LNCAP (cell line): ENCODE results near the gene RDH12.

Experiments
- TF ChIP-seq, protein P1 (sequence below): fragments of 450-650 bp; IDR thresholded peaks from 2 replicates; pipeline ENCODE4 v1.5.1; 2017; ENCODE audit warnings: mild to moderate bottlenecking

The RDH12 gene

DNA sequence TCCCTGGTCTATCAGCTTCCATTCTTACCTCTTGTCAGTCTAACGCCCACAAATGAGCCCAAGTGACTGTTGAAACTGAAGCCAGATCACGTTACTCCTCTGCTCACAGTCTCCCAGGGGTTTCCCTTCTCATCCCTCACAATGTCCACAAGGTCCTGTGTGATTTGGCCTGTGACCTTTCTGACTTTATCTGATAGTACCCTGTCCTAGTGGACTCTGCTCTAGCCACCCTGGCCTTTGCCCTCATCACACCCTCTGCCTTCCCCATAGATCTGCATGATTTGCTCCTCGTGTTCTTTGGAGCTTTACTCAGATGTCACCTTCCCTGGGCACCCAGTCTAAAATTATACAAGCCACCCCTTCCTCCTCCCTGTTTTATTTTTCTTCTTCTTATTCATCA is 55.5 kb downstream of the RDH12 start:
- TF ChIP-seq, protein P1, sequence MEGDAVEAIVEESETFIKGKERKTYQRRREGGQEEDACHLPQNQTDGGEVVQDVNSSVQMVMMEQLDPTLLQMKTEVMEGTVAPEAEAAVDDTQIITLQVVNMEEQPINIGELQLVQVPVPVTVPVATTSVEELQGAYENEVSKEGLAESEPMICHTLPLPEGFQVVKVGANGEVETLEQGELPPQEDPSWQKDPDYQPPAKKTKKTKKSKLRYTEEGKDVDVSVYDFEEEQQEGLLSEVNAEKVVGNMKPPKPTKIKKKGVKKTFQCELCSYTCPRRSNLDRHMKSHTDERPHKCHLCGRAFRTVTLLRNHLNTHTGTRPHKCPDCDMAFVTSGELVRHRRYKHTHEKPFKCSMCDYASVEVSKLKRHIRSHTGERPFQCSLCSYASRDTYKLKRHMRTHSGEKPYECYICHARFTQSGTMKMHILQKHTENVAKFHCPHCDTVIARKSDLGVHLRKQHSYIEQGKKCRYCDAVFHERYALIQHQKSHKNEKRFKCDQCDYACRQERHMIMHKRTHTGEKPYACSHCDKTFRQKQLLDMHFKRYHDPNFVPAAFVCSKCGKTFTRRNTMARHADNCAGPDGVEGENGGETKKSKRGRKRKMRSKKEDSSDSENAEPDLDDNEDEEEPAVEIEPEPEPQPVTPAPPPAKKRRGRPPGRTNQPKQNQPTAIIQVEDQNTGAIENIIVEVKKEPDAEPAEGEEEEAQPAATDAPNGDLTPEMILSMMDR = no peak

DNA sequence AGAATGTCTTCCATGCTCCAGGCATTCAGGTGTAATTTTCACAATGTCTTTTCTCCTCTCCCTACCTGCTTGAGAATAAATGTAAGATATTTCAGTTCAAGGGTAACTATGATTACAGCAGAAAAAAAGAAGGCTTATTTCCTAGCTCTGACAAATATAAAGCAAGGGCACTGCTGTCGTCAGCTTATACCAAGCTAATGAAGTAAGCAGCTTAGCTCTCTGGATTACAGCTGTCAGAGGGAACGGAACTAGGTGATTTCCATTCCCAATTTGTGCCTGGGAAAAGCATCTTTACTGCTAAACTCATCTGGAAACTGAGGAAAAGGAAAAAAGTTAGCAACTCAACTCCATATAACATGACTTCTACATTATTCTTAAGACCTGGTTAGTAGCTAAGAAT is 58.2 kb downstream of the RDH12 start:
- TF ChIP-seq, protein P1 = no peak

DNA sequence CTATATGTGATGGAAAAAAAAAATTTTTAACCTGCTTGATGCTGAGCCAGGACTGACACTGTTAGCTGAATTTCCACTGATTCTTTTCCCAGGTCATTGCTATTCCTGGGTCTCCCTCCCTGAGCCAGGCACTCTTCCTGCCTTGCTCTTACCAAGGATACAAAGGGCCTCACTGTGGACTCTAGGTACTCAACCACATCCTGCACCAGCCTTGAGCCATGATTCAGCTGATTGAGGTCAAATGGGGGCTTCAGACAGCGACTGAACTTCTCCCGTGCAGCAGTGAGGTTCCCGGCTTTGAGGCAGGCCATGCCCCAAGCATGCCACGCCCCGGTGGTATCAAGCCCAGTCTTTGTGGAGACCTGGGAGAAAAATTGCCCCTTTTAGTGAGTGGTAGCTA is 60.4 kb downstream of the RDH12 start:
- TF ChIP-seq, protein P1 = no peak

DNA sequence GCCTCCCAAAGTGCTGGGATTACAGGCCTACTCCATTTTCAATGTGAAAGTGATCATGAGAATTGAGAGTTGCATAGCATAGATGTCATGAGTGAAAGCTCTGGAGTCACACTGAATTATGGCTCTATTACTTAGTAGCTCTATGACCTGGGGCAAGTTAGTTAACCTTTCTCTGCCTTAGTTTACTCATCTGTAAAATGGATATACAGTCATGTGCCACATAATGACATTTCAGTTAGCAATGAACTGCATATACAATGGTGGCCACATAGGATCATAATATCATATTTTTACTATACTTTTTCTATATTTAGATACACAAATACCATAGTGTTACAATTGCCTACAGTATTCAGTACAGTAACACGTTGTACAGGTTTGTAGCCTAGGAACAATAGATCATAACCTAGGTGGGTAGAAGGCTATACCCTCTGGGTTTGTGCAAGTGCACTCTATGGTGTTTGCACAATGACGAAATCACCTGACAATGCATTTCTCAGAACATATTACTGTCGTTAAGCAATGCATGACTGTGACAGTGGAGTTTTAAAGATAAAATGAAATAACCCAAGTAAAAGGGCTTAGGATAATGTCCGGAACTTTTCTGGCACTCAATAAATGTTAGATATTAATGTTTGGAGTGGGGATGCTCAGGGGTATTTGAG is 61.6 kb downstream of the RDH12 start:
- TF ChIP-seq, protein P1 = no peak

DNA sequence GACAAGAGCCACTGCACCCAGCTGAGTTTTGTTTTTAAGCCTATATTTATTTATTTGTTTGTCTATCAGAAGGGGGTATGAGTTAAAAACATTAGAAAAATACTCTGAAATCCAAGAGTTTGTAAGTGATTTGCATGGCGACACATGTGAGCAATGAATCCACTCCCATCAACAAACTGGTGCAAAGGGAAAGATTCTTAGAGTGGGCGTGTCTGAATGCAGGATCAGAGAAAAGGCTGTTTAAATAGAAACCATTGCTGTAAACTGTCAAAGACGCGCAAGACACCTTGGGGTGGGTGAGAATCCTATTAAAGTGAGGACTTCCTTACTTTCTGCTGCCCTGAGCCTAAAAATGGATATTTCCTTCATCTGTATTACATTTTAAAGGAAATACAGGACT is 62.8 kb downstream of the RDH12 start:
- TF ChIP-seq, protein P1 = no peak

DNA sequence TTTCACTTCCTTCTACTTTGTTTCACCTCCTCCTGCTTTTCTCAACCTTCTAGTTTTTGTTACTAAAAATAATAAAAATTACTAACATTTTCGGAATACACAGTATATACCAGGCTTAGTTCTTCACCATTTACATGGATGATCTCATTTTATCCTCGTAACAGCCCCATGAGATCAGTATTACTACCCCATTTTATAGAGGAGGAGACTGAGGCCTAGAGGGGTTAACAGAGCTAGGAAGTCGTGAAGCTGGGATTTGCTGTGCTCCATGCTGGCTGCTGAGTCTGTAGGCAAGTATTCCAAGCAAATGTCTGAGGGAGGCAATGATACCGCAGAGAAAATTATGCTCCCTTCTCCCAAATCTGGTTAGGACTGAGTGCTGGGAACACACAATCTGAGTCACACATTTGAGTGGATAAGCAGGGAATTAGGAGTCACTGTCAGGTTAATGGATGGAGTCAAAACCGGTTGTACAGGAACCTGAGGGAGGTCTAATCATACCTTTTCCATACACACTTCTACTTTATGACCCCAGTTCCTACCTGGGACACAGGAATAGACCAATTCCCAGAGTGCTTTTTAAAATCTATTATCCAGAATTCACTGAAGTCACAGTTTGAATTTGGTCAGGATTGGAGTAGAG is 63.6 kb downstream of the RDH12 start:
- TF ChIP-seq, protein P1 = no peak

DNA sequence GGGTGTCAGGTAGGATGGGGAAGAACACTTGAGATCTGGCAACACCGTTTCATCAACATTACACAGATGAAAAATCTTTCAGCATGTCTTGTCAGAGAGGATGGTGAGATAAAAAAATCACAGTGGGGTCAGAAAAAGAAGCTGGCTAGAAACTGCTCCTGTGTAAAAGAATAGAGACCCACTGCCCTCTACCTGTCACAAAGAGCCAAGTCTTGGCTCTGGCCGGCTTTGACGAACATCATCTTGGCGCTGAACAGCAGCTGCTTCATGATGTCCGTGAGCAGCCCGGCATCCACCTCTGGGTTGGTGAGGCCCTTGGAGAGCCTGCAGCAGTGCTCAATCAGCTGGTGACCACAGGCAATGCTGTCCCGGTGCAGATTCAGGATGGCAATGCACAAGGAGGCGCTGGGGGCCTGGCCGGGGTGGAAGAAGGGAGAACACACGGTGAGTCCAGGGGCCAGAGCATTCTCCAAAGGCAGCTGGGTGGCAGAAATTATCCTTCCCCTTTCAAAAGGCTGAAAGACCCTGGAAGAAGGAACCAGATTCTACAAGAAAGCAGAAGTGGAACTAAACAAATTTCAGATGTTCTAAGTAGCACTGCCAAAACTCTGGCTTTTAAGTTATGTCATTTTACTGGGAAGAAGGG is 64.5 kb downstream of the RDH12 start:
- TF ChIP-seq, protein P1 = no peak
